GM18517 (cell line): ENCODE measurements around the gene SEMA5A.

Experiments
- ATAC-seq: cut with Tn5 transposase; IDR thresholded peaks from one replicate; pipeline ENCODE4 v1.9.1; 2021; ENCODE audit warnings: mild to moderate bottlenecking, moderate library complexity; ENCODE audit not compliant: unreplicated experiment

The SEMA5A gene

DNA sequence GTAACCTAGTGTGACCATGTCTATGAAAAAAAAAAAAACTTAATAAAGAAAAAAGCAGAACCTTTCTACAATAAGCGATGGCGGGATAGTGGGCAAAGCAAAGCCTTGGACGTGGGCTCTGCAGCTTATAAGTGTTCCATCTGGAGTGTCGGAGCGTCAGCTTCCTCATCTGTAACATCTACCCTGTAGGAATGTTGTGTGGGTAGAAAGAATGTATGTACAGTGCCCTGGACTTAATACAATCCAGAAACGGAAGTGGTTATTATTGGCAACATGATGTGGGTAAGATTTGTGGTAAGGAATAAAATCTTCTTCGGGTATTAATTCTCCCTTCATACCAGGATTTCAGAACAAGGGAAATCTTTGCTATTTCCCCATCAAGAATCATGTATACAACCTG lies 66.5 kb downstream of the SEMA5A start:
- no peak for ATAC-seq

DNA sequence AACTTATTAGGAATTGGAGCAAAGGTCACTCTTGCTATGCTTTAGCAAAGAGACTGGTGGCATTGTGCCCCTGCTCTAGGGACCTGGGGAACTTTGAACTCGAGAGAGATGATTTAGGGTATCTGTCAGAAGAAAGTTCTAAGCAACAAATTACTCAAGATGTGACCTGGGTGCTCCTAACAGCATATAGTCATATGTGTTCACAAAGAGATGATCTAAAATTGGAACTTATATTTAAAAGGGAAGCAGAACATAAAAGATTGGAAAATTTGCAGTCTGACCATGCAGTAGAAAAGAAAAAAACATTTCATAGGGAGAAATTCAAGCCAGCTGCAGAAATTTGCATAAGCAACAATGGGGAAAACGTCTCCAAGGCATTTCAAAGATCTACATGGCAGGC lies 68.3 kb downstream of the SEMA5A start:
- ATAC-seq = no peak

DNA sequence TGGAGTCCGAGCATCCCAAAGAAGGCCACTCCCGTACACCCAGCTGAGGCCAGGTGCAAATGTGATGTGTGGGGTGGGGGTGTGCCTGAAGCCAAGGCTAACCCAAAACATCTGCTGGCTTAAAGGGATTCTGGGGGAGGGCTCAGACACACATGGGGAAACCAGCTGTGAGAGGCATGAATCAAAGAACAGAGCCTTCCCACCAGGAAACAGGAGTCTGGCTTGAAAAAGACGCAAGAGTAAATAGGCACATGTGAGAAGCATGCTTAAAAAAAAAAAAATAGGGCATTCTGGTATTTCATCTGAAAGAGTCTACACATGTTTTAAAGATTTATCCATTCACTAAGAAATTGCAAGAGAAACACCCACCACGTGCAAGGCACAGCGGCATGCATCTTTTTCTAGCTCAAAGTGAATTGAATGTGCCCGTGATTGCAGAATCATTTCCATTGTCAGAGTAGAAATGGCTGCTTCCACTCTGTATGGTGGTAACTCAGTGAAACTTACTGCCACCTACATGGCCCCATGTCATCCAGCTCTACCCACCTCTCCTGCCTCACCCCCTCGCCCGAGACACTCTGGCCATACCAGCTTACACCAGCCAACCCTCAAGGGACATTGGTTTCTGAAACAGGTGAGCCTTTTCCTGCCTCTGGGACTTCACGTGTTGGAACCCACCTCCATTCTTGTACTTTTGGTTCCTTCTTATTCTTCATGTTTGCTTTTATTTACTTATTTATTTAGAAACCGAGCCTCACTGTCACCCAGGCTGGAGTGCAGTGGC lies 71.5 kb downstream of the SEMA5A start:
- no peak for ATAC-seq

DNA sequence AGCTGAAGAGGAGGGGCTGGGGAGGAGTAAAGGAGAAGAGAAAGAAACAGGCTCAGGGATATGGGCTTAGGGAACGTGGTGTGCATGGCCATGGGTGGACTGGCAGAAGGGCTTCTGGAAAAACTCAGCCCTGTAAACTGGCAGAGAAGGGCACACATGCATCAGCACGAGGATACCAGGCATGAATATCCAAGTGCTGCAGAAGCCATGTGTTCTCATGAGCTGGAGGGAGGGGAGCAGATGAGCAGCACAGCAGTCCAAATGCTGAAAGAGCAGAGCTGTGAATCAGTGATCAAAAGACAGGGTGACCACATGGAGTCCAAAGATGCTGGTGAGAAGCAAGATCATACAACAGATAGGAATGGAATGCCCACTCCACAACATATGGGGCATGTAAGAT lies 72.3 kb downstream of the SEMA5A start:
- no peak for ATAC-seq

DNA sequence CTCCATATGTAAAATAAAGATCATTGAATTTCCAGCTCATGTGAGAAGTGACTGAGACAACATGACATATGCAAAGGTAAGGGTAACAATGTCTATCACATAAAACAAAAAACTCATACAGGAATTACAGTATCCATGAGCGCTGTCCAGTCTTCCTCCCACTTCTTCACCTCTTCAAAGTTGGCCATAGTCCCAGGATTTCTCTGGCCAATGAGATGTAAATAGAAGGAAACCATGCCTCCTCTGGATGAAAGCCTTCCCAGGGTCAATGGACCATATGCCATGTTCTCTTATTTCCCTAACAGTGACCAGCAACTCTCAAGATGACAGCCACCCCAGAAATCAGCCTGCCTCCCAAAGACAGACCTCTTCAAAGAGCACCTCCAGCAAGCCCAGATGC lies 75.5 kb downstream of the SEMA5A start:
- no peak for ATAC-seq

DNA sequence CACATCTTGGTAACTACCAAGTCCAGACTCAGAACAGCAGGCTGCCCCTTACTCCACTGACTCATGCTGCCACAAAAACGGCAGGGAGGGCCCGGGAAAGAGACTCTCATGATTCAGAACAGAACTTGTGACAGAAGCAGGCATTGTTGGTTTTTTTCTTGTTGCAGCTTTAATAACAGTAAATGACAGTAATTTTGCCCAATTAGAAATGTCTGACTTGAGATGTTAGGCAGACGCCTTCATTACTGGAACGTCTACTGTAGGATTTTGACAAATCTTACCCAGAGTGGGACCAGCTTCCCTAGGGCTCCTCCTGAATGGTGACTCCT lies 77.9 kb downstream of the SEMA5A start:
- ATAC-seq = no peak

DNA sequence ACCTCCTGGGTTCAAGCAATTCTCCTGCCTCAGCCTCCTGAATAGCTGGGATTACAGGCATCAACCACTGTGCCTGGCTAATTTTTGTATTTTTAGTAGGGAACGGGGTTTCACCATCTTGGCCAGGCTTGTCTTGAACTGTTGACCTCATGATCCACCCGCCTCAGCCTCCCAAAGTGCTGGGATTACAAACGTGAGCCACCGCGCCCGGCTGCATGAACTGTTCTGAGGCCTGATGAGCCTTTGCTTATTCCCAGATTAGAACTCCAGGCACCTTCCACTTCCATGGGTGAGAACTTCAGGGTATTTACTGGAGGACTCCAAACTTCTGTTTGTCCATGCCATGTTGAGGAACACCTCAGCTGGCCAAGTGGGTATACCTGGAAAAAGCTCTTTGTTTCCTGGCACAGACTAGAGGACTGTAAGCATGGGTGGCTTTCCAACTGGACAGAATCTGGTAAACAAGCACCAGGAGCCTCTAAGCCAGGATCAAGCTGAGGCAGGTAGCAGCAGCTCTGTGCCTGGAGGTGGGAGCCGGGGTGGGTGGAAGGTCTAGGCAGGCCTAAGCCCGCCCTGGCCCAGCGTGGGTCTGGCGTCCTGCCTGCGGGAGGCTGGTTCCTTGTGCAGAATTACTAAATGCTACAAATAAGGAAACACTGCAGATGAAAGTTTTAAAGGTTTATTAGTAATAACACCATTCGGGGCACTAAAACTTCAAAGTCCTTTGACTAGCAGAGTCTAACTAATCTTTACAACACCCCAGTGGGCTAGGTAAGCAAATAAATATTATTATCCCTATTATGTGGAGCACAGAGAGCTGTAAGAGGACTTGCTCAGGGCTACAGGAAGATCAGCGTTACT lies 78.4 kb downstream of the SEMA5A start:
- ATAC-seq = no peak

DNA sequence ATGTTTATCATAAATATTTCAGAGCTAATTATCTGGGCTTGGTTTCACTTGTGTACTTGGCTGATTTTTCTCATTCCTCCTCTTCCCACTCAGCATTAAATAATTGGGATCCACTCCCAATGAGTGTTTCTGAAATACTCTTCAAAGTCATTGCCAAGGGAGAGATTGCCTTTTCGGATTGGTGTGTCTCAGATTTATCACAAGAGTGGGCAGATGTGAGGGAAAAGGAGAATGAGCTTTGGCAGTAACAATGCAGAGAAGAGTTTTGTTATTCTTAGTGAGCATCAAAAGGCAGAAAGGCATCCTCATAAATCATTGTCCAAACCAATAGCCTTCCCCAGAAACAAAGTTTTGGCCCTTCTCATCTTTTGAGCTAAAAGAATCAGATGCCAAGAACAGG lies 79.2 kb downstream of the SEMA5A start:
- ATAC-seq = no peak

DNA sequence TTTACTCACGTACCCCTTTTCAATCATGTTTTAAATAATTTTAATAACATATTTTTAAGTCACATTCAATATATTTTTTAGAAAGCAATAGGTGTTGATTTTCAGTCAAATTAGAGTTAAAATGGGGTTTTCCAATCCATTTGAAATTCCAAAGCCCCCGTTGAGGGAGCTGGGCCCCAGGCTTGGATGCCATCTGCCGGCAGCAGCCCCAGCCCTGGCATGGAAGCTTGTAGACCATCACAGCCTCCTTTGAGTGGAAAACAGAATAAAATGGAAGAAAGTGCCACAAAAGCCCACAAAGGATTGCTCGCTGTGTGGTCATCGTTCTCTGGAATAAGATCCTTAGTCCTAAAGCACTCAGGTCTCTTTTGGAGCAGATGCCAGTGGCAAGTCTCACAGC lies 81.4 kb downstream of the SEMA5A start:
- ATAC-seq = no peak

DNA sequence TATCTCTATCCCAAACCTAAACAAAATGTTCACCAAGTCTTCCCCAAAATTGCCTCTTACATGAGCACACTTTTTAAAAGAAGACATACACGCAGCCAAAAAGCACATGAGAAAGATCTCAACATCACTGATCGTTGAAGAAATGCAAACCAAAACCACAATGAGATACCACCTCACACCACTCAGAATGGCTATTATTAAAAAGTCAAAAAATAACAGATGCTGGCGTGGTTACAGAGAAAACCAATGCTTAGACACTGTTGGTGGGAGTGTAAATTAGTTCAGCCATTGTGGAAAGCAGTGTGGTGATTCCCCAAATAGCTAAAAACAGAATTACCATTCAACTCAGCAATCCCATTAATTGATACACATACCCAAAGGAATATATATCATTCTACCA lies 83.8 kb downstream of the SEMA5A start:
- no peak for ATAC-seq

DNA sequence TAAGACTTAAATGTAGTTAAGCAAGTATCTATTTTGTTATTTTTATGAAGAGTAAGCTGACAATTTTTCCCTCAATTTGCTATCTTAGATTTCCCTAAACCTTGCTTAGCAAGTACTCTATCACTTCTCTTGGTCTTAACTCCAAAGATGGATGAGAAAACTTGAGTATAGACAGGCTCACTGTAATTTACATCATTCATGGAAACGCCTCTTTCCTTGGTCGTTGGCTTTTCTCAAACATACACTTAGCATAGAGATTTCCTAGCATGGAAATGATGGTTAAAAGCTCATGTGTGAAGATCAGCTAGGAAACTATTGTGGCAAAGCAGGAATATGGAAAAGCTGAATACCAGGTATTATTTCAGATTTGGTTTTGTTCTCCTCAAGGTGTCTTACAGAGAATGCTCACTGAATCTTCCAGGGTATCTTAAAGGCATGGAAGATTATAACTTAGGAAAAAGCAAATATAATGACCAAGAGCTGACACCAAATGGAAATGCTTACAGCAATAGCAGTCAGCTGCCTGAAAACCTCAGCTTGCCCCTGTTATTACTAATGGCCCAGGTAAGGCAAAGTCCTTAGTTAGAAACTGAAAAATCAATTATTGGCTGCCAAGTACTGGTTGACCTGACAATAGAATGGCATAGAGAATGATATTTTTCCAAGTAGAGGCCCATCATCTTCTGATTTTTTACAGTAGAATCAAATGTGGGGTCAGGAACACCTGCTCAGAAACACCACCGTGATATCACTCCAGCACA lies 84.8 kb downstream of the SEMA5A start:
- ATAC-seq = no peak

DNA sequence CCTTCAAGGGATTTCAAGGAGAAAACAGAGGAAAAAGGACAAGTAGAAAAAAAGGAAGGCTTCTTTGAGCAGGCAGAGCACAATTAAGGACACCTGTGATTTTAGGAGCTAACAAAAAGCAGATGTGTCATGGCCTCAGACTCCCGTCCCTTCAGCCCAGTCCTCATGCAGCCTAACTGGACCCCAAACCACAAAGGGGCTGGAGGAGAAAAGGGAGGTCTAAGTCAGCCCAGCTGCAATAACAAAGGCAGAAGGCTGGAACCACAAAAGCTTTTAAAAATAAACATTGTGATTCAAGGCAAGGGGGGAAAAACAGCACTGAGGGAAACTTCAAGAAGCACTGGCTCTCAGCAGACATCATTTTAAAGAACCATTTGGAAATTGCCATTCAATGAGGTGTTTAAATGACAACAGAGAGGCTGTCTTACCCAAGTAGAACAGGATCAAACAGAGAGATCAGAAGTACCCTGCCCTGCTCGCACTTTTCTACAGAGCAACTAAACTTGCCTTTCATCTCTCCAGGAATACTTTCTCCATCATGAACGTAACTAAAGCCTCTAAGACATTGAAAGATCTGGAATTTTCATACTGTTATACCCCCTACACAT lies 89.3 kb downstream of the SEMA5A start:
- ATAC-seq = no peak

DNA sequence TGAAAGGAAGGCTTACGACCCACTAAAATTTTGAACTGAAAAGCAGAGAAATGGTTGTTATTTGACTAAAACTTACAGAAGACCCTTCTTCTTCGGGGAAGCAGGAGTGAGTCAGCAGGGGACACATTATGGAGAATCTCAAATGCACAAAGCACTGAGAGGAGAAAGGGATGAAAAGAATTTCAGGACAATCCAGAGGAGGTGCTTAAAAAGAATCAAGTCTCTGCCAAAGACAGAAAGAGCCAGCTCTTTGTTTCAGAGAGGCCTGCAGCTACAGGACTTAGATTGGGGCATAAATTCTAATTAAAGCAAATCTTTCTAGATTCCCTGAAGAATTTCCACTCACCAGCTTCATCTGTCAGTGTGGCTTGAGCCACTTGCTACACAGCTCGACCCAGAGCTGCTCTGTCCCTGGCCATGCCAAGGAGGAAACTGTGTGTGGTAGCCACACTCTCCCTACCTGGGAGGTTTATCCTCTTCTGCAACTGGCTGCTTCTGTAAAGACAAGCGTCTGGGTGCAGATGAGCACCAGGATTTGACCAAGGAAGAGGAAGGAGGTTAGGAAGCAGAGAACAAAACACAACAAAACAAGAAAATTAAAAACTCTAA lies 89.9 kb downstream of the SEMA5A start:
- ATAC-seq = no peak

DNA sequence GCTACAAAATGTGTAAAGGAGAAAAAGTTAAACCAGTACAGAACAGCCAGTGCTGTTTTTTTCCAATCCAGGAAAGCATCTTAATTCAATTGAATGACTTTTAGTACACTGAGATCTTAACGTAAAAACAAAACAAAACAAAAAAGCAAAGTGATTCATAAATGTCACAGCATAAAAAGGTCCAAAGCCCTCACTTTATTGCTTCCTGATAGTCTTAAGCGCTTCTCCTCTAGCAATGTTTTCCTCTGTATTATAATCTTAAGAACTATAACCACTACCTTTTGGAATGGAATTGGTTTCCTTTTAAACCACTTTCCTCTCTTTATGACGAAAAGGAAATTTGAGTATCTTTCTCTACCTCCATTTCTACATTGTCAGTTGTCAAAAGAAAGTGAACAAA lies 91.4 kb downstream of the SEMA5A start:
- ATAC-seq = no peak

DNA sequence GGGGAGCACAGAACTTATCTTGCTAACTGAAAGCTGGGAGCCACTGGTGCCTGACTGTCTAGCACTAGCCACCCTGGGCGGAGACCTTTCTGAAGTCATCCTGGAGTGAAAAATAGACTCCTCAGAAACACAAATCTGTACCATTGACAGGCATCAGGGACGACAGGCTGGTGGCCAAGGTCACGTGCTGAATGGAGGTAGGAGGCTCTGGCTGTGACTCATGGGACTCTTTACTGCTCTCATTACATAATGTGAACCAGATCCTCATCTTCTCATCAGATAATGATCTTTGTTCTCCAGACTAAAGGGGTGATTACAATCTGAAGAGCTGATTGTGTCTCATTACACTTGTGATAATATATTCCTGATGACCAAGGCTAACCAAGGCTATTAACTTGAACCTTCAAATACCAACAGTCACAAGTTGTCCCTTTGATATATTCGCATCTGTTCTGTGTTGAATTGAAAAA lies 91.8 kb downstream of the SEMA5A start:
- no peak for ATAC-seq

DNA sequence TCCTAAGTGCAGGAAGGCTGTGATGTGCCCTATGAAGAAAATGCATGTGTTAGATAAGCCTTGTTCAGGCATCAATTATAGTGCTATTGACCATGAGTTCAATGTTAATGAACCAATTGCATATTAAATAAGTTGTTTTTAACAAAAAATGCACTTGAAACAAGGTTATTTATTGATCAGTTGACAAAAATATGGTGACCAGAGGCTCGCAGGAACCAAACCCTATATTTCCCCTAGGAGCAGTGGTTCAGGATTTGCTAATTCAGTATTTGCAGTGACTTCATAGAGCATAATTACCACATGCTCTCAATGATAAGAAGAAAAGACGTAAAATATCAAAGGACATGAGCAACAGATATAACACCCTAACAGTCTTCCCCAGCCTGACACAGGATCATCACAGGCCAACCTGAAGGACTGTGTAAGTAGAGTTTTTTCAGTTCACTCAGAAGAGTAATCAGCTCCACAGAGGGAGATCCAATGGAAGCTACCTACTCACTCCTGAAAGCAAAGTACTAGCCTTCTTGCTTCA lies 92.3 kb downstream of the SEMA5A start:
- ATAC-seq = no peak

DNA sequence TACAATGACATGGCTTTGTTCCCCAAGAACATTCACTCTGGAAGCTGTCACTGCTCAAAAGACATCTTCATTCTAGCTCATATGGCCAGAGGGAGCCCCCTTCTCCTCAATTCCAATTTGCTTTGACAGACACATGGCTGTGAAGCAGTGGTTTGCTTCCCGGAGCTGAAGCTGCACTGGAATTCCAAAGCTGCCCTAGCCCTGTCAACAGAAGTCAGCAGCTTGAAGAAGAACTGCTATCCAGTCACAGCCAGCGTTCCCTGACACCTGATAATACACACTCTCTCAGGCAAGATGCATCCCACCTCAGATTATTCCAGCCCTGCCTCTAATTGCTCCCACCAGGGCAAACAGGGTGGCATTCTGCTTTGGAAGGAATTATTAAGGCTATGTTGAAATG lies 93.7 kb downstream of the SEMA5A start:
- no peak for ATAC-seq

DNA sequence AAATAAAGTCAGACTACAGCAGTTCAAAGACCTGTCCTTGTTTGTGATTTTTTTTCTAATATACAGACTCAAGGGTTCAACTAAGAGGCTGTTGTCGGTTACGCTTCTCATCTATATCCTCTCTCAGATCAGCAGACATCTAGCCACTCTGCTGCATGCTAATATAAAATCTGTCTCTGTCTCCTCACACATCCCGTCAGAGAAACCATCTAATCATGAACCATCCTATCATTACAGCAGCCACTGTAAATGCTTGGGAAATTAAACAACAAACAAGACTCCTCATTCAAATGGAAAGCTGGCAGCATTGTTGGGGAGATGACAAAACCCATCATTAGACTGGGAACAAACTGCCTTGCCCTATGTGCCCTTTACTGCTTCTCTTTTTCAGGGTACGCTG lies 94.8 kb downstream of the SEMA5A start:
- ATAC-seq = no peak

DNA sequence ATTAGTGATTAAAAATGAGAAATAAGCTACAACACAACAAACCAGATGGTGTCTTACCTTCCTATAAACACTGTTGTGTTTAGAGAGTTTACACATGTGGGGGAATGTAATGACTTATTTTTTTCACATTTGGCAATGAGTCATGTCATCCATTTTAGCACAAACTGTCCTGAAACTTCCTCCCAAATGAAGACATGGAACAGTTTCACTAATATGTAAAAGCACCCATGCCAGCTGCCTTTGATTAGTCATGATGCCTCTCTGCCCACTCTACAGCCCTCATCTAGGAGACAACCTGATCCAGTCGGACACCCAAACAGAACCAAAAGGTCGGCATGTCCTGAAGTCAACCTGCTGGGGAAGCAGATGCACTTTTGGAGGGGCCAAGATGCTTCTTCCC lies 98.2 kb downstream of the SEMA5A start:
- no peak for ATAC-seq

DNA sequence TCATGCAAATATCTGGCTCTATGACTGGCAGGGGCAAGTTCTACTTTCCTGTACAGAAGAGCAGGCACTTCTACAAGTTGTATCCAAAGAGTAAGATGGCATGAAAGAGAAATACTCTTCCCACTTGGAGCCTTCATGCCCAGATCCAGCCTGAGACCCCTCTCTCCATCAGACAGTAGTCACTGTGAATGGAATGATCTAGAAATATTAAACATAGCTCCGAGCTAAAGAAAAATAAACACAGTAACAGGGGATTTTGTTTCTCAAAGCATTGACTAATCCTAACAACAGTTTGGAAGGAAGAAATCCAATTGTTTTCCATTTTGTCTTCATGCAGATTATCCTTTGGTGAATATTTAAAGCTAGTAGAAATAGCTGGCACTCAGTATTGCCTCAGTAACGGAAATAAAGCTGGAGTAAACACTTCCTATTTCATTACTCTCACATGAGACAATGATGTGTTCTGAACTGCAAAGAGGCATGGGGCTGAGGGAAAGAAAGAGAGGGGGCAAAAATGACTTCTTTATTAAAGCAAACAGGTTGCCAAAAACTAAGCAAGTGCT lies 100.0 kb downstream of the SEMA5A start:
- ATAC-seq = no peak
